NOMO-1 treated with DMSO at 0.1 percent for 48 hours (cell line): ENCODE data around the gene RNH1.

Experiments used
- DNase-seq: peaks from one replicate; lab custom pipeline; 2025; ENCODE audit not compliant: unreplicated experiment; lab: John Stamatoyannopoulos, UW

RNH1 gene

GRCh38 chr11:506995-507726, at the start of gene RNH1:
Gene RNH1 (minus strand): TSS chr11:507242. CDS start chr11:502162, 5,080 bp downstream.
- peak; percentile 84 for DNase-seq

- no peak for DNase-seq
Measured at GRCh38 chr11:555780-556661, 49.0 kb upstream of the RNH1 start.

- DNase-seq: no peak
Measured at GRCh38 chr11:555227-555779, 48.3 kb upstream of the RNH1 start.

- peak; percentile 56 for DNase-seq
Measured at GRCh38 chr11:554428-555226, 47.6 kb upstream of the RNH1 start.

GRCh38 chr11:553988-554340, 46.9 kb upstream of the RNH1 start:
- no peak for DNase-seq

GRCh38 chr11:553083-553987, 46.3 kb upstream of the RNH1 start:
- no peak for DNase-seq

- no peak for DNase-seq
Measured at GRCh38 chr11:551596-551995, 44.6 kb upstream of the RNH1 start.

DNA sequence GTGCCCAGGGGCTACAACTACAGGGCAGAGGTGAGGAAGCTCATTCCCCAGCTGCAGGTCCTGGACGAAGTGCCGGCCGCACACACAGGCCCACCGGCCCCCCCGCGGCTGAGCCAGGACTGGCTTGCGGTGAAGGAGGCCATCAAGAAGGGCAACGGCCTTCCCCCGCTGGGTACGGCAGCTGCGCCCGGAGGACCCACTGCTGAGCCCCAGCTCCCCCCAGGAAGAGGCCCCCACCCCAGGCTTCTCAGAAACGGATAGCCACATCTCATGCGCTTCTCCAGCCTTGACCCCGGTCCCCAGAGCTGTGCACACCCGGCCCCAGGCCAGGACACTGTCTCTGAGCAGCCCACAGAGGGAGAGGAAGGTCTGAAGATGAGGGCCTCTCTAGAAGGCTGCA, 44.1 kb upstream of the RNH1 start:
- DNase-seq: no peak

- no peak for DNase-seq
Measured at GRCh38 chr11:550746-551085, 43.7 kb upstream of the RNH1 start.

GRCh38 chr11:550021-550745, 43.1 kb upstream of the RNH1 start:
- DNase-seq: no peak

DNA sequence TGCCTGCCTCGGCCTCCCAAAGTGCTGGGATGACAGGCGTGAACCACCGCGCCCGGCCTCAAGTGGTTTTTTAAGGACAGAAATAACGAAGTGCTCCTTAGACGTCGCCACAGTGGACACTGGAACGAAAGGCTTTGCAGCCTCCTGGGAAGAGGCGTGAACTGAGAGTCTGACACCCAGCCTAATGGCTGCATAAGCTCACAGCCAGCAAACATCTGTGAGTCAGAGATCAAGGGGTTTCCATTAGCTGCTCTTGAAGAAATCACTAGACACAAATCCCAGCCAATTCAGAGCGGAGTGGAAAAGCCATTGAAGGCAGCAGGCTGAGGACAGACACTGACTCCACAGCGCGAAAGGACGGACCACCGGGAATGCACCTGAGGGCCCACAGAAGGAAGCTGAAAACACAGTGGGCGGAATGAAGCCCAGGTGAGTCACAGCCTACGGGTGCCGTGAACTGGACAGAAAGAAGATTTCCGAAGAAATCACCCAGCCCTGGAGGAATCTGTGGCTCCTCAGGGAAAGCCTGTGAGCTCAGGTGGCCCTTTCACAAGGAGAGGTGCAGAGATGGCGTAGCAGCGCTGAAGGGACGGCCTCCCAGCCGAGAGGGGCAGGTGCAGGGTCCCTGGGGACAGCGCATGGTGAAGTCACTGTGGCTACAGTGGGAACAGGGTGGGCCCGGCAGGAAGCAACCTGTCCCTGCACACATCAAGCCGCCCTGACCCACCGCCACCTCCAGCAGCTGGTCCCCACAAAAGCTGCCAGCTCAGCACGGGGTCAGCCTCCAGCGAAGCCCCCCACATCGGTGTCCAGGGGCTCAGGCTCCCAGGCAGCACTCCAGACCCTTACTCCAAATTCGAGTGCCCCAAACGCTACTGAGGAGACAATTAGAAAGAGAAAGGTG, 41.9 kb upstream of the RNH1 start:
- no peak for DNase-seq

DNA sequence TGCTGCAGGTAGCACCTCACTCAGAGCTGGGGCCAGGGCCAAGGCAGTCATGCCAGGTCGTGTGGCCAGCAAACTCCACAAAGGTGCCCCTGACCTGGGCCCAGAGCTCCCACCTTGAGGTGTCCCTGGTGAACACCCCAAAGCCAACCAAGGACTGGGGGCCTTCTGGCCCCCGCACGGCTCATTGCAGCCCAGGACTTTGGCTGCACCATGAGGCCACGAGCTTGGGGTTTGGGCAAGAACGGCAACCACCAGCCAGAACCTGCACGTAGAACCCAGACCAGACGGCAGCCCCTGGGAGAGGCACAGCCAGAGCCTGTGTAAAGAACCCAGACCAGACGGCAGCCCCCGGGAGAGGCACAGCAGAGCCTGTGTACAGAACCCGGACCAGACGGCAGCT, 38.1 kb upstream of the RNH1 start:
- DNase-seq: no peak

DNA sequence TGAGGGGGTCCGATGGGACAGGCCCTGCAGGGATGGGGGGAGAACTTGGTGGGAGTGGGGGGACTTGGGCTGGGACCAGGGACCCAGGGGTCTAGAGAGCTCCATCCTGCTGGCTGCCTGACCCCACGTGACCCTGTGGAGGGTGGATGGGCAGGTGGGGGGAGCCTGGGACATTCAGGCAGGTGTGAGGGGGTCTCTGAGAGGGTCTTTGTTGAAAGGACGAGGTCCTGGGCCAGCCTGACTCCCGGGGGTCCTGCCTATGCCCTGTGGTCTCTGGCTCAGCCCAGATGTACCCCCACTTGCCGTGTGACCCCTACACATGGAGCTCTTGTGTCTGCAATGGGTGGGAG, 37.8 kb upstream of the RNH1 start:
- no peak for DNase-seq

DNA sequence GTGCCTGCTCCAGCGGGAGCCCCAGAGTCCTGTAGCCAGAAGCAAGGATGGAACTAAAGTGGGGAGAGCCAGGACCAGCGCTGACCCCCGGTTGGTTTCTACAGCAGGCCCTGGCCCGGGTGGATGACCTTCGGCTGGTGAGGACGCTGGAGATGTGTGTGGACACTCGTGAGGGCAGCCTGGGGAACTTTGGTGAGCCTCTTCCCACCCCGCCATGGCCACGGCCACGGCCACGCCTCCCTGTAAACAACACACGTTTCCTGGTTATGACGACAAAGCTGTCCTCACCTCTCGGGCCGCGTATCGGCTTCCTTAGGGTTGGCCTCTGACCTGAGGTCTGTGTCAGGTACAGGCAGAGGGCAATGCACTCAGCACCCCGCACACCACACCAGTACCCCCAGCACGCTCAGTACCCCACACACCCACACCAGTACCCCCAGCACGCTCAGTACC, 34.4 kb upstream of the RNH1 start:
- DNase-seq: no peak

- no peak for DNase-seq
Measured at GRCh38 chr11:540583-541432, 33.8 kb upstream of the RNH1 start.

DNA sequence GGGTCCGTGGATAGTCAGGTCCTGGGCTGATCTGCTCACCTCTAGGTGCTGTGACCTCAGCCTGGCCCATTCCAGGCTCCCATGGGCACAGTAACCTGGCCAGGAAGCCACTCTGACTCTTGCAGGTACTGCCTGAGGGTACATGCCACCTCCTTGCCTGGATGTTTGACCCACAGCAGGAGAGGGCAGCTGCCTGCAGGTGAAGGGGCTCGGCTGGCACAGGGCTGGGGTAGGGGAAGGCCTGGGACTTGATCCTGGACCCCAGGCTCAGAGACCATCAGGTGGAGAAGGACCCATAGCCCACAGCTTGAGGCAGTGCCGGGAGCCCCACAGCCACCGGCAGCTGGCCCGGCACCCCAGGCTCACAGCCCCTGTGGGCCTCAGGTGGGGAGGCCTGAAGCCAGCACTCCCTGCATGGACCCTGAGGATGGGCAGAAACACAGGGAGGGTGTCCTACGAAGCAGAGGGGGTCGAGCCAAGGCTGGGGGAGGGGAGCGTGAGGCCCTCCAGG, 33.0 kb upstream of the RNH1 start:
- no peak for DNase-seq

DNA sequence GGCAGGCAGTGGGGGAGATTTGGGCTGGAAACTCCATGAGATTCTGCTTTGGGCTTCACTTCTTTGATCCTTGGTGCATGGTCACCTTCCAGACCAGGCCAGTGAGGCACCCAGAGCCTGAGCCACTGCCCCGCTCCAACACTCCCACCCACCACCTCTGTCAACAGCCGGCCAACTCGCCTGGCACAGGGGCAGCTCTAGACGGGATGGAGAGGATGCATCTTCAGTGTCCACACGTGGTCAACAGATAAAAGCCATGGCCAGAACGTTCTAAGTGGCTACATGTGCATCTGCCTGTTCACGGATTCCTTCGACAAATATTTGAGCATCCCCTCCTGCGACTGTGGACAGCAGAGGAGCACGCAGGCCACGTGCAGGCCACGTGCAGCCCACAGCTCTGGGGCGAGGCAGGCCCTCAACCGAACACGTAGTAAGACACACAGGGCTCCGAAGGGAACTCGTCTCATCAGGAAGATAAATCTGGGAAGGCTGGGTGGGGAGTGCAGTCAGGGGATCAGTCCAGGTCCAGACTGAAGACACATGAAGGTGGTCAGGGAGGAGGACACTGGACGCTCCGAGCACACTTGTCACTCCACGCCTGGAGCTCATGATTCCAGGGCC, 31.5 kb upstream of the RNH1 start:
- DNase-seq: no peak
